Esophagus squamous epithelium (tissue), 5 donors: ENCODE measurements around the gene SYT6. TPM values are rescaled to one million over a fixed set of nuclear protein-coding genes. Genes with fewer than 3 reads are reported as not detected.

Experiments used
- DNase-seq: peaks from one replicate; lab custom pipeline; 2025; lab: John Stamatoyannopoulos, UW
- H3K27ac ChIP-seq, 4 donors: fragments of 200-600 bp; sonication (generic); one replicate each; pipeline ENCODE4 v1.5.1; 2016 to 2019; ENCODE audit warnings: mild to moderate bottlenecking in 1 of 4
- H3K27me3 ChIP-seq, 4 donors: fragments of 200-600 bp; sonication (generic); 1 replicate in 3 of 4; 2 replicates in 1 of 4; pipeline versions ENCODE4 v1.5.1 to v1.6.0; 2017 to 2021; ENCODE audit warnings: antibody characterized with exemption in 1 of 4
- H3K36me3 ChIP-seq, 3 donors: fragments of 200-600 bp; sonication (generic); one replicate each; pipeline ENCODE4 v1.5.1; 2016 to 2019
- H3K4me1 ChIP-seq, 3 donors: fragments of 200-600 bp; sonication (generic); one replicate each; pipeline ENCODE4 v1.5.1; 2017 to 2019
- H3K4me3 ChIP-seq, 4 donors: fragments of 200-600 bp; sonication (generic); 1 replicate in 3 of 4; 2 replicates in 1 of 4; pipeline ENCODE4 v1.5.1; 2016 to 2019; ENCODE audit warnings: mild to moderate bottlenecking in 2 of 4, moderate library complexity in 1 of 4
- H3K9me3 ChIP-seq, 3 donors: fragments of 200-600 bp; sonication (generic); one replicate each; pipeline ENCODE4 v1.5.1; 2016 to 2019
- CTCF ChIP-seq, 6 experiments: fragments of 450-650 bp in 4 of 6; fragments of 200-600 bp in 2 of 6; sonication (generic) in 2 of 6; IDR thresholded peaks; one replicate each; pipeline ENCODE4 v1.5.1; 2016 to 2019; ENCODE audit warnings: antibody characterized with exemption in 6 of 6, mild to moderate bottlenecking in 4 of 6, moderate library complexity in 4 of 6
- POLR2A ChIP-seq, 4 donors: fragments of 450-650 bp; IDR thresholded peaks; one replicate each; pipeline ENCODE4 v1.6.1; 2017; ENCODE audit warnings: antibody characterized with exemption in 4 of 4, mild to moderate bottlenecking in 4 of 4, moderate library complexity in 3 of 4
- WGBS, 2 donors: methylation state at CpG; one replicate each; pipeline ENCODE4 v1.1.5; 2018; 5-methylcytosine and 5-hydroxymethylcytosine counted together
- intact Hi-C: fragments of 100-400 bp; cut with DNase I; formaldehyde crosslinking; loops from one replicate; pipeline ENCODE4 v1.15.0; 2022
- total RNA-seq, 4 donors: library from RNA; depleted of rRNA; stranded (reverse); fragments of >200 nt; gene quantifications; one replicate each; pipeline ENCODE4 v1.1.0, GENCODE V29; 2016
- donor health status: DM: yes; HTN: yes; CAD: no.

SYT6 gene
- total RNA-seq, 4 donors from 2014 or later, result not detected

GRCh38 chr1:114111731-114112641, 41.7 kb downstream of the SYT6 start:
- H3K27me3 ChIP-seq, result peaks cover 0 to 9% (median 0%) of the 10 kb centered on the region in 4 donors
- no peak for DNase-seq
- H3K4me3 ChIP-seq, result no peak overlapping the region
- H3K36me3 ChIP-seq, result no peaks in the 10 kb centered on the region
- 62 to 76% methylated on average over 7 to 20 of the region's 23 CpGs for WGBS, 2 donors
- intact Hi-C loops, result no loop called here
- TF ChIP-seq POLR2A (IDR thresholded peaks at IDR 0.05), result no peak
- no peak for TF ChIP-seq CTCF (IDR thresholded peaks at IDR 0.05)
- no peak overlapping the region for H3K27ac ChIP-seq
- H3K9me3 ChIP-seq, result no peaks in the 10 kb centered on the region
- H3K4me1 ChIP-seq, result peaks cover 0 to 13% (median 0%) of the 10 kb centered on the region in 3 donors

GRCh38 chr1:114109981-114110380, 43.7 kb downstream of the SYT6 start:
- no peak for TF ChIP-seq CTCF (IDR thresholded peaks at IDR 0.05)
- no peak for TF ChIP-seq POLR2A (IDR thresholded peaks at IDR 0.05)
- WGBS, 2 donors, result 73 to 86% methylated on average over 2 of the region's 2 CpGs
- no peak for DNase-seq
- Histone ChIP-seq H3K27me3 (peaks cover 0 to 13% (median 0%) of the 10 kb centered on the region in 4 donors), H3K4me3 (no peak overlapping the region), H3K4me1 (peaks cover 0 to 13% (median 0%) of the 10 kb centered on the region in 3 donors), H3K36me3 (no peaks in the 10 kb centered on the region), H3K9me3 (no peaks in the 10 kb centered on the region), H3K27ac (no peak overlapping the region)
- intact Hi-C loops, result no loop called here

- no peak for DNase-seq
- H3K9me3 ChIP-seq, result no peaks in the 10 kb centered on the region
- TF ChIP-seq CTCF (IDR thresholded peaks at IDR 0.05), result no peak
- no peak for TF ChIP-seq POLR2A (IDR thresholded peaks at IDR 0.05)
- intact Hi-C loops, result no loop called here
- peaks cover 0 to 3% (median 0%) of the 10 kb centered on the region in 3 donors for H3K4me1 ChIP-seq
- H3K27ac ChIP-seq, result no peak overlapping the region
- no peaks in the 10 kb centered on the region for H3K36me3 ChIP-seq
- H3K4me3 ChIP-seq, result no peak overlapping the region
- WGBS, 2 donors, result 49 to 62% methylated on average over 3 of the region's 4 CpGs
- H3K27me3 ChIP-seq, result peaks cover 0 to 13% (median 0%) of the 10 kb centered on the region in 4 donors
These were observed 44.9 kb downstream of the SYT6 start for GRCh38 chr1:114108751-114109255.

- DNase-seq, result no peak
- no peaks in the 10 kb centered on the region for H3K36me3 ChIP-seq
- intact Hi-C loops, result no loop called here
- no peaks in the 10 kb centered on the region for H3K9me3 ChIP-seq
- no peaks in the 10 kb centered on the region for H3K4me1 ChIP-seq
- H3K4me3 ChIP-seq, result no peak overlapping the region
- no peak overlapping the region for H3K27ac ChIP-seq
- peaks cover 0 to 13% (median 0%) of the 10 kb centered on the region in 4 donors for H3K27me3 ChIP-seq
- no peak for TF ChIP-seq CTCF (IDR thresholded peaks at IDR 0.05)
- TF ChIP-seq POLR2A (IDR thresholded peaks at IDR 0.05), result no peak
- WGBS, 2 donors, result 78 to 81% methylated on average over 5 to 7 of the region's 7 CpGs
These were observed 45.9 kb downstream of the SYT6 start for GRCh38 chr1:114107474-114108435.
